Activated effector memory CD4-positive, alpha-beta T cell treated with anti-CD3 and anti-CD28 coated beads, Interleukin-2, amount 50 U/mL, for 16 hours (primary cell): ENCODE data around the gene NABP1.

Experiments
- DNase-seq: peaks from one replicate; pipeline ENCODE4 v3.0.0-alpha.2; 2020

Gene NABP1

DNA sequence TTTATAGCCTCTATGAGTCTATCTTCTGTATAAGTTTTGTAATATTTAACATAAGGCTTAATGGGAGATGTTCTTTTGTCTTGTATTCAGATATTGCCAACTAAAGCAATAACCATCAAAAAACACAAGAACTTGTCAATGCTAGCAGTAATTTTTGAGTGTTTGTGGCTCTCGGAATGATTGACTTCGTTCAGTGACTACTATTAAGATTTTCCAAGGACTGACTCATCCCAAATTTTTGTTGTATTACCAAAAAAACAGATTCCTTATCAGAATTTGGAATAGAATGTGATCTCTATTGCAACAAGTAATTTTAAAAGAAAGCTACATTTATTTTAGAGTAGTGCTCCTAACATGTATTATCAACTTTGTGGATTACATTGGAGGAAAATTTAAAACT, 8.1 kb downstream of the NABP1 start:
- DNase-seq: no peak

GRCh38 chr2:191686729-191687128, 8.8 kb downstream of the NABP1 start:
- no peak for DNase-seq

DNA sequence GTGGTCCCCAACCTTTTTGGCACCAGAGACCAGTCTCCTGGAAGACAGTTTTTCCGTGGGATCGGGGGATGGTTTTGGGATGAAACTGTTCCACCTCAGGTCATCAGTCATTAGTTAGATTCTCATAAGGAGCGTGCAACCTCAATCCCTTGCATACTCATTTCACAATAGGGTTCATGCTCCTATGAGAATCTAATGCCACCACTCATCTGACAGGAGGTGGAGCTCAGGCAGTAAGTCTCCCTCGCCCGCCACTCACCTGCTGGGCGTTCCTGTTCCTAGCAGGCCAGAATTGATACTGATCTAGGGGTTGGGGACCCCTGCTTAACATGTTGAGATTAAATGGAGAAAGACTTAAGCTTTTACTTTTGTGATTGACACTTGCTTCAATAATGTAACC, 9.9 kb downstream of the NABP1 start:
- no peak for DNase-seq

GRCh38 chr2:191688934-191689695, 11.2 kb downstream of the NABP1 start:
- DNase-seq: no peak

- DNase-seq: no peak
Measured at GRCh38 chr2:191690327-191690726, 12.4 kb downstream of the NABP1 start.

DNA sequence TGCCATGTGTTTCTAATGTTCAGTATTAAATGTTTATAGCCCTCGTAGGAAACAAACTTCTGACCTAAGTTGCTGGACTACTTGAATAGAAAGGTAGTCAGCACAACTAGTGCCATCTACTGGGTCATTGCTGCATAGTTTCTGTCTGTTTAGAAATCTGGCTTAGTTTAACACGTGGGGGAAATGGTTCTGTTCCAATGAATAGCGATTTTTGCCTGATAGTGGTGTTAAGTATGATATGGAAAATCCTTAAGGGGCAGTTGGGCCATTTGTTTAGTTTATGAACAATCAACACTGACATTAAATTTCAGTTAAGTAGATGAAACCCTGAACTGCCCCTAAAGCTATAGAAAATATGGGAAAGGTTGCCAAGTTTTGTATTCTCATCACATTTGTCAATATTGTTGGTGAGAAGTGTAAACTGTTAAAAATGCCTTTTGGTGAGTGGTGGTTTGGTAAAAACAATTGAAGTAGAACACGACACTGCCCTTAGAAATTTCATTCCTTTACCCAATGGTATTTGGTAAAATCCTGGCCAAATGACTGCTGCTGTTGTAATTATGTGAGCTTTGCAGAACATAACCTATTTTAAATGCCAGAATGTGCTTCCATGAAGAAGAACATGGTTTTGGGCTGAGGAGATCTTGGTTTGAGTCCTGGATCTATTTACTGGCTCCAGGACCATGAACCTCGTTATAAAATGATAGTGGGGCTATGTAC, 13.2 kb downstream of the NABP1 start:
- DNase-seq: no peak

DNA sequence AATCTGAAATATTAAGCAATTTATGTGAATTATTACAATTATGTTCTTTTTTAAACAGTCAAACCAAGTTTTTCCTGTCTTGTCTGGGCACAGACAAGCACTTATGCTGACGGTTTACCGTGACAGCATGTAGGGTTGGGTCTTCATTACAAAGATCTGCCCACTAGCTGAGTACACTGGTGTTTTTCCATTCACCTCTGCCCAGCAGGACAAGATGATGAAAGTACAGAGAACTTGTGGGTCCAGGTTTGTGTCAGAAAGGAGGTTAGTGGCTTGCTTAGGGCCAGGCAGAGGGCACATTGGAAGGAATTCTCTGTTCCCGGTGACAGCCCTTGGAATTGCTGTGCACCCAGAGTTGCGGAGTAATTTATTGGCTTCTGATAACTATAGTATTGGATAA, 14.0 kb downstream of the NABP1 start:
- no peak for DNase-seq

DNA sequence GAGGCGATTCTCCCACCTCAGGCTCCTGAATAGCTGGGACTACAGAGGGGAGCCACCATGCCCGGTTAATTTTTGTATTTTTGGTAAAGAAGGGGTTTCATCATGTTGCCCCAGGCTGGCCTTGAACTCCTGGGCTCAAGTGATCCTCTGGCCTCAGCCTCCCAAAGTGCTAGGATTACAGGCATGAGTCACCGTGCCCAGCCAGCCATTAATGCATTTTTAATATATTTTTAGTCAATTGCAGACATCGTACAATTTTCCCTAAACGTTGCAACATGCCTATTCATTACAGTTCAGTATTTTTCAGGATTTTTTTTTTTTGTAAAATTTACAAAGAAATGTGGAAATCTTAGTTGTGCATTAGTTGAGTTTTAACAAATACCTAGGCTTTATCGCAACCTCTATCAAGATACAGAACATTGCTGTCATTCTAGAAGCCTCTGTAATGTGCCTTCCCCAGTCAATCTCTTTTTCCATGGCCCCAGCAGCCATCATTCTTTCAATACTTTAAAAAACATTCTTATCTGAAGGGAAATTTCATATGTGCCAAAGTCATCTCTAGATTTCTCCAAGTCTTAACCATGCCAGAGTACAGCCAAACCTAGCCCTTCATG, 14.7 kb downstream of the NABP1 start:
- no peak for DNase-seq

- no peak for DNase-seq
Measured at GRCh38 chr2:191693166-191693565, 15.2 kb downstream of the NABP1 start.

- DNase-seq: no peak
Measured at GRCh38 chr2:191693778-191694177, 15.8 kb downstream of the NABP1 start.

DNA sequence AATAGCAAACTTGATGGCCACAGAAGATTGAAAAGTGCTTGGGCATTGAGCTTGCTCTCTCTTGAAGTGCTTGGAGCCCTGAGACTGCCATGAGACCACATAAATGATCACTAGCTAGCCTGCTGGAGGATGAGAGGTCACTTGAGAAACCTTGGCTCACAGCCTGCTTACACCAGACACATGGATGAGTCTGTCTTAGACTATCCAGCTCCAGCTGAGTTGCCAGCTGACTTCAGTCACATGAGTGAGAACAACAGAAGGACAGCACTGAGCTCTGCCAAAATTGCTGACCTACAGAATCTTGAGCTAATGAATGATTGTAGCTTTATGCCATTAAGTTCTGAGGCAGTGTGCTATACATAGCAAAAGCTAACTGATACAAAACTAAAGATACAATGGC, 18.1 kb downstream of the NABP1 start:
- DNase-seq: no peak

- no peak for DNase-seq
Measured at GRCh38 chr2:191696966-191697365, 19.0 kb downstream of the NABP1 start.

DNA sequence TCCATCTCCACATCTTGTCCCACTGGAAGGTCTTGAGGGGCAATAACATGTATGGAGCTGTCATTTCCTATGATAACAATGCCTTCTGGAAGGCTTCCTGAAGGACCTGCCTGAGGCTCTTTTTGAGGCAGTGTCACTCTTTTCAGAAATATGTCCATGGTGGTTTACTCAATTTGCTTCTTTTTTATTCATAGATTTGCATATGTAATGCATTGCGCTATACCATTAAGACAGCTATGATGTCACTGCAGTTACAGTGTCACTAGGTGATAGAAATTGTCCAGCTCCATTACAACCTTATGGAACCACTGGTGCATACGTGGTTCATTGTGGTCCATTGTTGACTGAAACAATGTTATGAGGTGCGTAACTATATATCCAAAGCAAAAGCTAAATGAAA, 19.9 kb downstream of the NABP1 start:
- no peak for DNase-seq

DNA sequence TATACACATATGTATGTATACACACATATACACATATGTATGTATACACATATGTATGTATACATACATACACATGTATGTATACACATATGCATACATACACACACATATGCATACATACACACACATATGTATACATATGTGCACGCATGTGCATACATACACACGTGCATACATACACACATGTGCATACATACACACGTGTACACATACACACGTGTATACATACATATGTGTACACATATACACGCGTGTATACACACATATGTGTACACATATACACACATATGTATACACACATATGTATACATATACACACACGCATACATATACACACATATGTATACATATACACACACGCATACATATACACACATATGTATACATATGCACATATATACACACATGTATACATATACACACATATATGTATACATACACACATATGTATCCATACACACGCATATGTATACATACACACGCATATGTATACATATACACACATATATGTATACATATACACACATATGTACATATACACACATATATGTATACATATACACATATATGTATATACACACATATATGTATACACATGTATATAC, 21.5 kb downstream of the NABP1 start:
- no peak for DNase-seq

DNA sequence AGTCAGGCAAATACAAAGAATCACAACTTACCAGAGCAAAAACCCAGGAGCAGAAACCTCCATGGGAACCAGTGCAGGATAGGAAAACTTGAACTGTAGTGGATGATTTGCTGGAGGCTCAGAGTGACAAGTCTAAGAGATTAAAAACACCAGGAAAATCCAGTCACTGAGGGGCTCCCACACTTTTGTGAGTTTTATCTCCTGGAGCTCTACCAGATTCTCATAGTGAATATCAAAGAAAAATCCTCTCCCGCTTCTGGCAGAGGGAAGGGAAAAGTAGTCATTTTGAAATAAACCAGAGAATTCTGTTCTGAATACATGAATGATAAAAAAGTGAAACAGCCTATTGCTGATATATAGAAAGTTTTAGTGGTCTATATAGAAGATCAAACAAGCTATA, 23.1 kb downstream of the NABP1 start:
- no peak for DNase-seq

GRCh38 chr2:191701696-191702095, 23.8 kb downstream of the NABP1 start:
- DNase-seq: no peak

DNA sequence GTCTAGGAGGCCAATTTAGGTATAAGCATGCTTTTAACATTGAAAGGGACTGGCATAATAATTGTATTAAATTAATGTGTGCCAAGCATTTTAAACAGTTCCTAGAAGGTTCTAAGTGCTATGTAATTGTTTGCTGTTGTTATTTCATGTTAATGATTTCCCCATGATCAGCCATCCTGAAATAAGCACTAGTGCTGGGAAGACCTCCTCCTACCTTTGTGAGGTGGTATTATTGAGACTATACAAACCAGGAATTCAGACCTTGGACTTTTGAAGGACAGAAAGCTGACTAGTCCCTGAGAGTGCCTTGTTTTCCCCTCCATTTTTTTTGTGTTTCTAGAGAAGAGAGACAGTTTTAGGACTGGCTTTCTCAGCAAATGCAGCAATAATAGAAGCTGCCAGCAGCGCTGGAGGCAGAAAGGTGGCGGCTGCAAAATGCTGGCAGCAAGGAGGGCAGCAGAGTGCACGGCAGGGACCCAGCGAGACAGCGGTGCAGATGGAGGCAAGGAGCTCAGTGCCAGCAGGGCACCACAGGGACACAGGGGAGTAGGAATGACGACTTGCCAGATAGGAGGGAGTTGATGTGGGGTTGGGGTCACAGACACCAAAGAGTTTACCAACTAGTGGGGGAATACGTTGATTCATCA, 25.3 kb downstream of the NABP1 start:
- no peak for DNase-seq

DNA sequence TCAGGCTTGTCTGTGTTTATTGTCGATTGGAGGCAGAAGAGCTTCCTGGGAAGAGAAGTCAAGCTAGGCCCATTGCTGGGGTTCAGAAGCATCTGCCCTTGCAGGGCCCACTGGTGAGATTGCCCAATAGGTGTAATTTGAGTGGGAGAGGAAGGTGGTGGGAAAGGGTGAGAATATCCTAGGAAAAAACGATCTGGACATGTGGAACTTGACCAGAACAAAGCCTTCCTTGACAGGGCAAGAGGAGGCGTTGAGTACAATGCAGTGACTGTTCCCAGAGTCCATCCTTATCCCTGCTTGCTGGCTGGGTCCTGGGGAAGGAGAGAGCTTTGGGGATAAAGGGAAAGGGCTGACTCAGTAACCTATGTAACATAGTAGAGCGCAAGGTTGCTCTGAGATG, 27.1 kb downstream of the NABP1 start:
- DNase-seq: no peak

DNA sequence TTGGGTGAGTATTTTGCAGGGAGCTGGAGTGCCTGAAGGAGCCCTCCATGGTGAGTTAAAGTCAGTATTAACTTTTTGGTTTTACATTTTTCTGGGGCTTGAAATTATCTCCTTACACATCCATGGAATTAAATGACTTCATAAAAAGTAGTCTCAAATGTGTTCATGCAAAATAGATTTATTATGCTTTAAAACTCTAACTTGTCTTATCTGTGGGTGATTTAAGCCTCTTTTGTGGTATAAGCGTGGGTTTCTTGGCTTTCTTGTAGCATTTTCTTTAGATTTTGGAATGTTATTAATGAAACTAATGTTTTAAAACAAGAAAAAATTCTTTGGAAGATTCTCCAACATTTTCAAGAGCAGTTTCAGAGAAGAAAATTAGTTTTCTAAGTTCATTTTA, 27.8 kb downstream of the NABP1 start:
- DNase-seq: no peak

GRCh38 chr2:191706791-191707190, 28.9 kb downstream of the NABP1 start:
- DNase-seq: no peak

DNA sequence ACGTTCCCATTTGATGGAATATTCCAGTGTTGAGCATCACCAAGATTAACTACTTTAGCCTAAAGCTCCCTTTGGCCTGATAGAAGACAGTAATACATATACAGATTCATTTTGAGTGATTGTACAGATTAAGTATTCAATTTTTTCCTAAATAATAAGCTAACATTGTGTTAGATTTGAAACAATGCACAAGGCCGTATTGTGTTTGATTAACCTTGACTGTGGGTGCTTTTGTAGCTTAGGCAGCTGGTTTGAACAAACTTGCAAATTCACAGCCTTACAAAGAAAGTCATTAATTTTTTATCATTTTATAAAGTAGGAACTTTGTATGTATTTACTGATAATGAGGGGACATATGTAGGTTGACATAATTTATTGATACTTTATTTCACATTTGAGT, 29.6 kb downstream of the NABP1 start:
- no peak for DNase-seq

DNA sequence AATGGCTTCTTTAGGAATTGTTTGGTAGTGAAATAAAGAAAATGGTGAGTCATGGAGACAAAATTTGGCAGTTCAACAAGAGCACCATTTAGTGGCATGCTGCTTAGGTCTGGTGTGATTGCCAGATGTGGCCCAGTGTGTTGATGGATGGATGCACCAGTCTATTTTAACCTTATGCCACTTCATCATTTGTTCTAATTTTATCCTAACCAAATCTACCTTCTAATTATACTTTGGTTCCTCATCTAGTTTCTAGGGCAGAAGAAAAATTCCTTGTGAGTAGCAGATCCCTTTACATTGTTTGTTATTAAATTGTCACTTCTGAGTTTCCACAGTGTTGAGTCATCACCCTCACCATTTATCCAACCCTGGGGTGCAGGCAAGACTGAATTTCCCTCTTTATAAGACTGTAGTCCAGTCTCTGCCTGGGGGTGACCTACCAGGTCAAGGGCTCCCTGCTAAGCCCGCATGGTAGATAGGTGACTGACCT, 32.5 kb downstream of the NABP1 start:
- no peak for DNase-seq

- DNase-seq: no peak
Measured at GRCh38 chr2:191711621-191712020, 33.7 kb downstream of the NABP1 start.
